ENCODE results near the gene CLTC. TPM values are rescaled to one million over a fixed set of nuclear protein-coding genes. Genes with fewer than 3 reads are reported as not detected.

CLTC gene
- total RNA-seq, 2 experiments from 2014 or later = 81.5 to 89.9 TPM

- POLR2A ChIA-PET = no interaction called here
- CTCF ChIA-PET = no interaction called here
- Mint-ChIP-seq H3K9me3 (no peaks in the 10 kb centered on the region), H3K4me3 (no peak overlapping the region), H3K36me3 (ENCODE audit: low read depth) (peaks cover 93% of the 10 kb centered on the region), H3K27me3 (no peaks in the 10 kb centered on the region), H3K27ac (peak overlapping the region; percentile 56), H3K4me1 (ENCODE audit: low read depth) (peaks cover 41% of the 10 kb centered on the region)
- H3K27ac ChIP-seq (ENCODE audit: low read depth in 1 of 2, low read length in 2 of 2) = no peak overlapping the region
- intact Hi-C loops (cut with DNase I, micrococcal nuclease) = no loop called here
- H3K27me3 ChIP-seq (ENCODE audit: control insufficient read depth in 1 of 2, insufficient read depth in 2 of 2, low read length in 2 of 2) = no peaks in the 10 kb centered on the region
- ATAC-seq (ENCODE audit: poor library complexity) = no peak
- no peak for DNase-seq
- no peaks in the 10 kb centered on the region for H3K9me3 ChIP-seq (ENCODE audit: control insufficient read depth in 1 of 2, insufficient read depth in 1 of 2, low read length in 2 of 2)
- no peak for TF ChIP-seq CTCF (IDR thresholded peaks at IDR 0.05)
- no peak overlapping the region for H3K4me3 ChIP-seq (ENCODE audit: low read length)
- H3K4me1 ChIP-seq (ENCODE audit: insufficient read depth, low read length) = peaks cover 6% of the 10 kb centered on the region
- peaks cover 80% of the 10 kb centered on the region for H3K36me3 ChIP-seq (ENCODE audit: insufficient read depth, low read length)
Measured at GRCh38 chr17:59695945-59696681, 76.4 kb downstream of the CLTC start.

- ATAC-seq (ENCODE audit: poor library complexity) (no peak), DNase-seq (no peak)
- H3K4me1 ChIP-seq (ENCODE audit: insufficient read depth, low read length) = peaks cover 6% of the 10 kb centered on the region
- intact Hi-C loops (cut with DNase I, micrococcal nuclease) = no loop called here
- no peak for TF ChIP-seq CTCF (IDR thresholded peaks at IDR 0.05)
- peaks cover 76% of the 10 kb centered on the region for H3K36me3 ChIP-seq (ENCODE audit: insufficient read depth, low read length)
- H3K27me3 Mint-ChIP-seq = no peaks in the 10 kb centered on the region
- peaks cover 88% of the 10 kb centered on the region for H3K36me3 Mint-ChIP-seq (ENCODE audit: low read depth)
- H3K27ac Mint-ChIP-seq = peak overlapping the region; percentile 56
- H3K27ac ChIP-seq (ENCODE audit: low read depth in 1 of 2, low read length in 2 of 2) = no peak overlapping the region
- no peaks in the 10 kb centered on the region for H3K9me3 ChIP-seq (ENCODE audit: control insufficient read depth in 1 of 2, insufficient read depth in 1 of 2, low read length in 2 of 2)
- POLR2A ChIA-PET = no interaction called here
- H3K4me1 Mint-ChIP-seq (ENCODE audit: low read depth) = peaks cover 47% of the 10 kb centered on the region
- H3K9me3 Mint-ChIP-seq = no peaks in the 10 kb centered on the region
- no peaks in the 10 kb centered on the region for H3K27me3 ChIP-seq (ENCODE audit: control insufficient read depth in 1 of 2, insufficient read depth in 2 of 2, low read length in 2 of 2)
- H3K4me3 ChIP-seq (ENCODE audit: low read length) = no peak overlapping the region
- CTCF ChIA-PET = no interaction called here
- H3K4me3 Mint-ChIP-seq = no peak overlapping the region
Measured at GRCh38 chr17:59696682-59697277, 77.1 kb downstream of the CLTC start.

GRCh38 chr17:59698143-59698542 is 78.4 kb downstream of the CLTC start:
- TF ChIP-seq CTCF (IDR thresholded peaks at IDR 0.05) = no peak
- no peak overlapping the region for H3K4me3 Mint-ChIP-seq
- Histone ChIP-seq H3K27me3 (ENCODE audit: control insufficient read depth in 1 of 2, insufficient read depth in 2 of 2, low read length in 2 of 2) (no peaks in the 10 kb centered on the region), H3K9me3 (ENCODE audit: control insufficient read depth in 1 of 2, insufficient read depth in 1 of 2, low read length in 2 of 2) (no peaks in the 10 kb centered on the region), H3K36me3 (ENCODE audit: insufficient read depth, low read length) (peaks cover 77% of the 10 kb centered on the region), H3K27ac (ENCODE audit: low read depth in 1 of 2, low read length in 2 of 2) (no peak overlapping the region), H3K4me1 (ENCODE audit: insufficient read depth, low read length) (peaks cover 13% of the 10 kb centered on the region), H3K4me3 (ENCODE audit: low read length) (no peak overlapping the region)
- ChIA-PET POLR2A (no interaction called here), CTCF (no interaction called here)
- H3K27ac Mint-ChIP-seq = peak overlapping the region; percentile 55
- H3K9me3 Mint-ChIP-seq = no peaks in the 10 kb centered on the region
- intact Hi-C loops (cut with DNase I, micrococcal nuclease) = no loop called here
- no peak for ATAC-seq (ENCODE audit: poor library complexity)
- H3K4me1 Mint-ChIP-seq (ENCODE audit: low read depth) = peaks cover 61% of the 10 kb centered on the region
- no peaks in the 10 kb centered on the region for H3K27me3 Mint-ChIP-seq
- H3K36me3 Mint-ChIP-seq (ENCODE audit: low read depth) = peaks cover 80% of the 10 kb centered on the region
- no peak for DNase-seq
